HepG2 (cell line): ENCODE data around the gene YWHAB. TPM values are rescaled to one million over a fixed set of nuclear protein-coding genes. Genes with fewer than 3 reads are reported as not detected.
A peak's percentile ranks its signal among the peaks of the same experiment; 100 is the strongest.

Experiments used
- ATAC-seq: fragments of 200-7000 bp; cut with Tn5 transposase; 3 replicates; pipeline ENCODE4 v1.9.1; 2020; ENCODE audit warnings: mild to moderate bottlenecking, moderate library complexity
- BruUV-seq: library from RNA; stranded (reverse); fragments of 400-500 nt; replicated peaks from 2 replicates; lab custom pipeline; 2021; lab: Mats Ljungman, UMichigan
- CTCF ChIA-PET: fragments of 300-600 bp; formaldehyde crosslinking; extraction: SDS; loops from one replicate; lab custom pipeline; 2021; ENCODE audit warnings: low total read pairs, inconsistent platforms, low intra/inter-chr PET ratio; lab: Yijun Ruan, JAX
- POLR2A ChIA-PET: fragments of 350-600 bp; sonication (Branson Sonifier 250); formaldehyde crosslinking; loops from one replicate; lab custom pipeline; 2020; ENCODE audit warnings: antibody characterized with exemption, inconsistent platforms; lab: Yijun Ruan, JAX
- DNase-seq: peaks from one replicate; pipeline ENCODE4 v3.0.0-alpha.2; 2015; ENCODE audit warnings: low spot score
- FAIRE-seq: peaks from 3 replicates; lab custom pipeline; 2011; peaks lifted over from hg19 to GRCh38; lab: Jason Lieb, UNC
- H2AFZ ChIP-seq: one replicate; pipeline ENCODE4 v1.6.1; 2011; ENCODE audit warnings: low read length, inconsistent platforms
- H3K27ac ChIP-seq: fragments of 300-600 bp; 3 replicates; pipeline ENCODE4 v1.8.0; 2011; ENCODE audit warnings: mixed run types, mild to moderate bottlenecking, mixed read lengths, low read length, inconsistent platforms; ENCODE audit not compliant: insufficient read depth; ENCODE audit errors: extremely low read length
- H3K27me3 ChIP-seq, 2 experiments: fragments of 200-600 bp in 1 of 2; 2 replicates in 1 of 2; 3 replicates in 1 of 2; pipeline versions ENCODE4 v1.6.0 to v1.8.0; 2011; ENCODE audit warnings: low read length in 2 of 2, mild to moderate bottlenecking in 2 of 2, moderate library complexity in 2 of 2, inconsistent platforms in 1 of 2; ENCODE audit not compliant: insufficient read depth in 2 of 2, control insufficient read depth in 1 of 2
- H3K36me3 ChIP-seq, 2 experiments: fragments of 200-600 bp in 1 of 2; replicated peaks in 1 of 2; 2 replicates in 1 of 2; 3 replicates in 1 of 2; pipeline versions ENCODE4 v1.5.1 to v1.8.0; 2011; ENCODE audit warnings: low read length in 2 of 2, inconsistent platforms in 1 of 2; ENCODE audit not compliant: insufficient read depth in 2 of 2, control insufficient read depth in 1 of 2
- H3K4me1 ChIP-seq: 2 replicates; pipeline ENCODE4 v1.5.1; 2012; ENCODE audit warnings: low read length, inconsistent platforms; ENCODE audit not compliant: insufficient read depth
- H3K4me2 ChIP-seq: 2 replicates; pipeline ENCODE4 v1.6.0; 2011; ENCODE audit warnings: low read depth, low read length, inconsistent platforms
- H3K4me3 ChIP-seq, 3 experiments: fragments of 200-600 bp in 1 of 3; sonication (generic), shearing (Covaris generic) in 1 of 3; replicated peaks in 1 of 3; 2 replicates each; pipeline ENCODE4 v1.5.1; 2011 to 2016; ENCODE audit warnings: low read length in 3 of 3, inconsistent platforms in 2 of 3, low read depth in 2 of 3, mild to moderate bottlenecking in 2 of 3, control low read depth in 1 of 3, mixed read lengths in 1 of 3; ENCODE audit not compliant: insufficient read depth in 1 of 3
- H3K79me2 ChIP-seq: one replicate; pipeline ENCODE4 v1.6.1; 2011; ENCODE audit warnings: low read length, inconsistent platforms; ENCODE audit not compliant: insufficient read depth
- H3K9ac ChIP-seq: 2 replicates; pipeline ENCODE4 v1.6.0; 2011; ENCODE audit warnings: mild to moderate bottlenecking, low read depth, low read length, inconsistent platforms; ENCODE audit not compliant: insufficient read depth
- H3K9me3 ChIP-seq: 2 replicates; pipeline ENCODE4 v1.5.1; 2012; ENCODE audit warnings: mild to moderate bottlenecking, low read length
- H4K20me1 ChIP-seq: 2 replicates; pipeline ENCODE4 v1.6.0; 2011; ENCODE audit warnings: inconsistent platforms, mild to moderate bottlenecking, low read length, moderate library complexity; ENCODE audit not compliant: insufficient read depth
- CSRNP1 ChIP-seq: sonication (generic); formaldehyde crosslinking; IDR thresholded peaks from 2 replicates; pipeline ENCODE4 v1.8.1; 2023; ENCODE audit warnings: mild to moderate bottlenecking, missing genetic modification reagents
- ESRRA ChIP-seq: sonication (generic); formaldehyde crosslinking; IDR thresholded peaks from 2 replicates; pipeline ENCODE4 v1.5.1; 2020; ENCODE audit warnings: mild to moderate bottlenecking, low read depth, missing genetic modification reagents
- FOSL1 ChIP-seq: sonication (generic); formaldehyde crosslinking; IDR thresholded peaks from 2 replicates; pipeline ENCODE4 v1.9.0; 2021; ENCODE audit warnings: missing genetic modification reagents, borderline replicate concordance
- KDM1A ChIP-seq: IDR thresholded peaks from 2 replicates; pipeline ENCODE4 v1.6.1; 2016; ENCODE audit warnings: missing compliant biosample characterization
- KLF9 ChIP-seq: IDR thresholded peaks from 2 replicates; pipeline ENCODE4 v1.6.1; 2016; ENCODE audit warnings: low read depth
- NAIF1 ChIP-seq: sonication (generic); formaldehyde crosslinking; IDR thresholded peaks from 2 replicates; pipeline ENCODE4 v1.5.0; 2020; ENCODE audit warnings: mild to moderate bottlenecking, missing genetic modification reagents, borderline replicate concordance
- SAP130 ChIP-seq: IDR thresholded peaks from 2 replicates; pipeline ENCODE4 v1.6.1; 2016; ENCODE audit warnings: low read depth
- SYNCRIP ChIP-seq: fragments of 200-400 bp; formaldehyde crosslinking; IDR thresholded peaks from 2 replicates; pipeline ENCODE4 v1.6.1; 2018; ENCODE audit warnings: mild to moderate bottlenecking, low read depth, low read length; ENCODE audit not compliant: insufficient read depth
- TERF1 ChIP-seq: sonication (generic); formaldehyde crosslinking; IDR thresholded peaks from 2 replicates; pipeline ENCODE4 v1.8.0; 2022; ENCODE audit warnings: mild to moderate bottlenecking, missing genetic modification reagents, moderate library complexity
- TOE1 ChIP-seq: sonication (generic); formaldehyde crosslinking; IDR thresholded peaks from 2 replicates; pipeline ENCODE4 v1.4.0; 2020; ENCODE audit warnings: mild to moderate bottlenecking, missing genetic modification reagents
- ZNF264 ChIP-seq: sonication (generic); formaldehyde crosslinking; IDR thresholded peaks from 2 replicates; pipeline ENCODE4 v1.4.0; 2020; ENCODE audit warnings: missing genetic modification reagents
- ZNF530 ChIP-seq: sonication (generic); formaldehyde crosslinking; IDR thresholded peaks from 2 replicates; pipeline ENCODE4 v1.5.0; 2020; ENCODE audit warnings: low read depth, mild to moderate bottlenecking, missing genetic modification reagents
- ZNF550 ChIP-seq: sonication (generic); formaldehyde crosslinking; IDR thresholded peaks from 2 replicates; pipeline ENCODE4 v1.4.0; 2020; ENCODE audit warnings: mild to moderate bottlenecking, missing genetic modification reagents, borderline replicate concordance
- ZNF570 ChIP-seq: sonication (generic); formaldehyde crosslinking; IDR thresholded peaks from 2 replicates; pipeline ENCODE4 v1.4.0; 2020; ENCODE audit warnings: mild to moderate bottlenecking, missing genetic modification reagents, borderline replicate concordance
- ZNF589 ChIP-seq: sonication (generic); formaldehyde crosslinking; conservative IDR thresholded peaks from 2 replicates; pipeline ENCODE4 v1.8.0; 2022; ENCODE audit warnings: mild to moderate bottlenecking, moderate library complexity, missing genetic modification reagents
- ZNF615 ChIP-seq: sonication (generic); formaldehyde crosslinking; IDR thresholded peaks from 2 replicates; pipeline ENCODE4 v1.5.0; 2020; ENCODE audit warnings: mild to moderate bottlenecking, missing genetic modification reagents, borderline replicate concordance
- ZNF619 ChIP-seq: sonication (generic); formaldehyde crosslinking; IDR thresholded peaks from 2 replicates; pipeline ENCODE4 v1.4.0; 2020; ENCODE audit warnings: mild to moderate bottlenecking, missing genetic modification reagents
- WGBS: methylation state at CpG from one replicate; pipeline ENCODE4 v1.1.6; 2017; ENCODE audit warnings: low lambda C conversion rate; 5-methylcytosine and 5-hydroxymethylcytosine counted together
- in situ Hi-C: cut with HindIII; loops from 2 replicates; pipeline ENCODE4 v1.10.0; 2017; ENCODE audit warnings: low pct_unique_long_range_greater_than_20kb; ENCODE audit not compliant: extremely low pct_ligation_motif_present
- intact Hi-C: fragments of 100-400 bp; cut with micrococcal nuclease; formaldehyde crosslinking; loops from one replicate; pipeline ENCODE4 v1.10.0; 2022; ENCODE audit not compliant: unreplicated experiment
- polyA plus RNA-seq, 8 experiments: library from polyadenylated mRNA; depleted of rRNA in 3 of 8; stranded (reverse) in 7 of 8; unstranded in 1 of 8; fragments of >200 nt; fragmentation: Illumina TruSeq in 4 of 8; extraction: Trizol in 4 of 8; gene quantifications; 2 replicates each; pipeline versions ENCODE4 v1.2.1 to v1.2.3, GENCODE V29; 2011 to 2016; ENCODE audit warnings: low read depth in 4 of 8, missing spikeins in 1 of 8, mixed read lengths in 1 of 8; ENCODE audit not compliant: insufficient read depth in 1 of 8
- total RNA-seq, 5 experiments: library from RNA; depleted of rRNA; stranded (reverse); fragments of >200 nt; fragmentation: Illumina TruSeq; extraction: Trizol; gene quantifications; 2 replicates each; pipeline ENCODE4 v1.2.3, GENCODE V29; 2016; ENCODE audit warnings: low read depth in 1 of 5

The YWHAB gene
- total and polyA plus RNA-seq, 2 of the 13 experiments (the other 11 are each of a cell fraction or from before 2014, with no cell fraction given): 77.2 to 121 TPM

DNA sequence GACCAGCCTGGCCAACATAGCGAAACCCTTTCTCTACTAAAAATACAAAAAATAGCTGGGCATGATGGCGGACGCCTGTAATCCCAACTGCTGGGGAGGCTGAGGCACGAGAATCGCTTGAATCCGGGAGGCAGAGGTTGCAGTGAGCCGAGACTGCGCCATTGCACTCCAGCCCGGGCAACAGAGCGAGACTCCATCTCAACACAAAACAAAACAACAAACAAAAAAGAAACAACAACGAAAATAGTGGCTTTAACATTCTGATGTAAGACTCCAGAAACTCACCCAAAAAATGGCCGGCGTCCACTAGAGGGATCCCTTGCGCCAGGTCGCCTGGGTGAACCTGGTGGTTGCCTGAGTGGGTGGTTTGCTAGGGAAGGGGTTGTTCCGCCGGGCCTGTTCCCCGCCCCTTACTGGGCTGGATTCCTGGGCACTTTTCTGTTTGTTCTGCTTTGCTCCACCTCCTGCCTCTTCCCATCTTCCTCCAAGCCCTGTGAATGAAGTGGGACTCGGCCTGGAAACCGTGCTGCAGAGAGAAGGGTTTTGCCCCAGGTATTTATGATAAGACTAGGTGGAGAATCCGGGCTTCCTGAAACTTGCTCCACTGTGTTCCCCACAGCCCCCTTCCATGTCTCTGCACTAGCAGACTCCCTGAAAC is 25.9 kb downstream of the YWHAB start (continued):
- TF ChIP-seq ZNF589 (CRISPR knock-in tag): no peak
- no peak for TF ChIP-seq FOSL1 (CRISPR knock-in tag)
- TF ChIP-seq SAP130: peak; percentile 93
- no peak for TF ChIP-seq ZNF530 (CRISPR knock-in tag)
- TF ChIP-seq ESRRA (CRISPR knock-in tag): no peak
- no peak for TF ChIP-seq ZNF615
- peak; percentile 89 for TF ChIP-seq ZNF619

GRCh38 chr20:44912189-44912588 is 26.7 kb downstream of the YWHAB start:
- Histone ChIP-seq H3K9me3 (no peaks in the 10 kb centered on the region), H3K9ac (no peak overlapping the region), H3K4me1 (peaks cover 14% of the 10 kb centered on the region), H3K4me2 (peak overlapping the region; percentile 99), H3K4me3 (no peak overlapping the region), H3K27ac (no peak overlapping the region), H3K79me2 (peaks cover 8% of the 10 kb centered on the region), H3K27me3 (no peaks in the 10 kb centered on the region; a peak in 1 of 5 replicates), H3K36me3 (peaks cover 19 to 53% of the 10 kb centered on the region in 2 experiments), H2AFZ (no peak overlapping the region), H4K20me1 (peaks cover 3% of the 10 kb centered on the region; the same call in 1 of the 2 replicates)
- no peak for DNase-seq
- ChIA-PET CTCF (interaction anchor here (1.3 kb wide), 1 partner anchor 378 kb away, joined by 3 read pairs; no protein-coding TSS in a partner anchor), POLR2A (interaction anchor here (1.1 kb wide), 1 partner anchor 27 kb away, joined by 3 read pairs; the partner anchor contains the start of gene YWHAB)
- ATAC-seq: no peak
- BruUV-seq: no TSS peak
- FAIRE-seq: no peak
- 89% methylated on average over 2 of the region's 2 CpGs for WGBS
- in situ Hi-C loops (no loop called here), intact Hi-C loops (no loop called here)
- TF ChIP-seq KLF9 (no peak), SYNCRIP (no peak), NAIF1 (CRISPR knock-in tag) (no peak), ZNF264 (CRISPR knock-in tag) (no peak), ZNF570 (CRISPR knock-in tag) (no peak), ZNF550 (CRISPR knock-in tag) (no peak), CSRNP1 (no peak), KDM1A (CRISPR knock-in tag) (no peak), TOE1 (no peak), TERF1 (CRISPR knock-in tag) (no peak)
